ENCODE results near the gene ZSWIM8. TPM values are rescaled to one million over a fixed set of nuclear protein-coding genes. Genes with fewer than 3 reads are reported as not detected.
"Not testable (repeated sequence)": the region's sequence is repeated elsewhere in the genome, so short reads cannot be mapped to it uniquely, and the experiment has no call there.

The ZSWIM8 gene
- polyA plus RNA-seq, 12 donors = 53.3 to 172 (median 69.1) TPM; not detected in 1

DNA sequence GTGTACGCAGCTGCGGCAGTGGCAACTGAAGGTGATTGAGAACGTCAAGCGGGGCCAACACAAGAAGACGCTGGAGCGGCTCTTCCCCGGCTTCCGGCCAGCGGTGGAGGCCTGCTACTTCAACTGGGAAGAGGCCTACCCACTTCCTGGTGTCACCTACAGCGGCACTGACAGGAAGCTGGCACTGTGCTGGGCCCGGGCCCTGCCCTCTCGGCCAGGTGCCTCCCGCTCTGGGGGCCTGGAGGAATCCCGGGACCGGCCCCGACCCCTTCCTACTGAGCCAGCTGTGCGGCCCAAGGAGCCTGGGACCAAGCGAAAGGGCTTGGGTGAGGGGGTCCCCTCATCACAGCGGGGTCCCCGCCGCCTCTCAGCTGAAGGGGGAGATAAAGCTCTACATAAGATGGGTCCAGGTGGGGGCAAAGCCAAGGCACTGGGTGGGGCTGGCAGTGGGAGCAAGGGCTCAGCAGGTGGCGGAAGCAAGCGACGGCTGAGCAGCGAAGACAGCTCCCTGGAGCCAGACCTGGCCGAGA is 6.5 kb downstream of the ZSWIM8 start:
- no peak for DNase-seq

DNA sequence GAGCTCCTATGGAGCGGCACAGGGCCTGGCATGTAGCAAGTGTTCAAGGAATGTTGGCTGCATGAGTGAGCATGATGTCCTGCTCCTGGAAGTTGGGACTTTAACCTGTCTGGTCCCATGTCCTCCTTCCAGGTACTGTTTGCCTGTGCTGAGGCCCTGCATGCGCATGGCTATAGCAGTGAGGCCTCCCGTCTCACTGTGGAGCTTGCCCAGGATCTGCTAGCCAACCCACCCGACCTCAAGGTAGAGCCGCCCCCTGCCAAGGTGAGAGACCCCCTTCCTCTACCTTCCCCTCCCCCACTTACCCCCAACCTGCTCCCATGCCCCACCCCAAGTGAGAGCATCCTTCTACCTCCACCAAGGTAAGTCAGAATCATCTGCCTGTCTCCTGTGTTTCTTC is 8.1 kb downstream of the ZSWIM8 start:
- DNase-seq = no peak

DNA sequence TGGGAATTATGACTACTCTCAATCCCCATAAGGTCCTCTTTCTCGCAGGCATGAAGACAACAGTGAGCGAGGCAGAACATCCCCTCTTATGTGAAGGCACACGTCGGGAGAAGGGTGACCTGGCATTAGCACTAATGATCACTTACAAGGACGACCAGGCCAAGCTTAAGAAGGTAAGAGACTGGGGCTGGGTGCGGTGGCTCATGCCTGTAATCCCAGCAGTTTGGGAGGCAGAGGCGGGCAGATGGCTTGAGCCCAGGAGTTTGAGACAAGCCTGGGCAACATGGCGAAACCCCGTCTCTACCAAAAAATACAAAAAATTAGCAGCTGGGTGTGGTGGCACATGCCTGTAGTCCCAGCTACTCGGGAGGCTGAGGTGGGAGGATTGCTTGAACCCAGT is 10.1 kb downstream of the ZSWIM8 start:
- not testable (repeated sequence) for DNase-seq

DNA sequence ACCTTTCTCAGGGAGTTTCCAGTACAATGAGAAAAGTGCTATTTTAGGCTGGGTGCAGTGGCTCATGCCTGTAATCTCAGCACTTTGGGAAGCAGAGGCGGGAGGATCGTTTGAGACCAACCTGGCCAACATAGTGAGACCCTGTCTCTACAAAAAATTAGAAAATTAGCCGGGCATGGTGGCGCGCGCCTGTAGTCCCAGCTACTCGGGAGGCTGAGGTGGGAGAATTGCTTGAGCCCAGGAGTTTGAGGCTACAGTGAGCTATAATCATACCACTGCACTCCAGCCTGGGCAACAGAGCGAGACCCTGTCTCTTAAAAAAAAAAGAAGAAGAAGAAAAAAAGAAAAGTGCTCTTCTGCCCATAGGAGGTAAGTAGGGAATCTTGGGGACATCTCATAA is 10.6 kb downstream of the ZSWIM8 start:
- not testable (repeated sequence) for DNase-seq

DNA sequence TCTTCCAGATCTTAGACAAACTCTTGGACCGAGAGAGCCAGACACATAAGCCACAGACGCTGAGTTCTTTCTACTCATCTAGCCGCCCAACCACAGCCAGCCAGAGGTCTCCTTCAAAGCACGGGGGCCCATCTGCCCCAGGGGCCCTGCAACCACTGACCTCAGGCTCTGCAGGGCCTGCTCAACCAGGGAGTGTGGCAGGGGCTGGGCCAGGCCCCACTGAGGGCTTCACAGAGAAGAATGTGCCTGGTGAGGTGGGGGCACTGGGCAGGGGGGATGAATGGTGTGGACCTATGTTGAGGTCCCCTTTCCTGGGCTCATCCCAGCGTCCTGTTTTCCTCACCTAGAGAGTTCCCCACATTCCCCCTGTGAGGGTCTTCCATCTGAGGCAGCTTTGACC is 11.4 kb downstream of the ZSWIM8 start:
- DNase-seq = no peak

DNA sequence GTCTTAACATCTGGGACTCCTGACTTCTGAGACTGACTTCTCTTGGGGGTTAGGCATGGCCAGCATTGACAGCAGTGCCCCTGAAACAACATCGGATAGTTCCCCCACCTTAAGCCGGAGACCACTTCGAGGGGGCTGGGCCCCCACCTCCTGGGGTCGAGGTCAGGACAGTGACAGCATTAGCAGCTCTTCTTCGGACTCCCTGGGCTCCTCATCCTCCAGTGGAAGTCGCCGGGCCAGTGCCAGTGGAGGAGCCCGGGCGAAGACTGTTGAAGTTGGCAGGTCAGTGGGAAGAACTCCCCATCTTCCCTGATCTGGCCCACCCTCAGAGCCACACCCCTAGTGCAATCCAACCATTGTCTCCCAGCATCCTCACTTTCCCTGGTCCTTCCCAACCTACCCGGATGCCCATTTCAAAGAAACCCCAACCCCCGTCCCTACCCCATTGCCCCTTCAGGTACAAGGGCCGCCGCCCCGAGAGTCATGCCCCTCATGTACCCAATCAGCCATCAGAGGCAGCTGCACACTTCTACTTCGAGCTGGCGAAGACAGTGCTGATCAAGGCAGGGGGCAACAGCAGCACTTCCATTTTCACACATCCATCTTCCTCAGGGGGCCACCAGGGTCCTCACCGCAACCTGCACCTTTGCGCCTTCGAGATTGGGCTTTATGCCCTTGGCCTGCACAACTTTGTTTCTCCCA is 12.1 kb downstream of the ZSWIM8 start:
- no peak for DNase-seq

DNA sequence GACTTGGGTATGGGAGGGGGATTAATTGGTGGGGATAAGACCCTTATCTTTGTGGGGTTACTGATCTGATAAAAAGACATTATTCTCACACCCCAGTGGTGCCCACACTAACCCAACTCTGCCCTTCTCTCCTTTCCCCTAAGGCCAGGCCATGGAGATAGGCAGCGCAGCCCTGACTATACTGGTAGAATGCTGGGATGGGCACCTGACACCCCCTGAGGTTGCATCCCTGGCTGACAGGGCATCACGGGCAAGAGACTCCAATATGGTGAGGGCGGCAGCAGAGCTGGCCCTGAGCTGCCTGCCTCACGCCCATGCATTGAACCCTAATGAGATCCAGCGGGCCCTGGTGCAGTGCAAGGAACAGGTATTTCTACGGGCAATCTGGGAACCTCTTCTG is 12.7 kb downstream of the ZSWIM8 start:
- DNase-seq = no peak

DNA sequence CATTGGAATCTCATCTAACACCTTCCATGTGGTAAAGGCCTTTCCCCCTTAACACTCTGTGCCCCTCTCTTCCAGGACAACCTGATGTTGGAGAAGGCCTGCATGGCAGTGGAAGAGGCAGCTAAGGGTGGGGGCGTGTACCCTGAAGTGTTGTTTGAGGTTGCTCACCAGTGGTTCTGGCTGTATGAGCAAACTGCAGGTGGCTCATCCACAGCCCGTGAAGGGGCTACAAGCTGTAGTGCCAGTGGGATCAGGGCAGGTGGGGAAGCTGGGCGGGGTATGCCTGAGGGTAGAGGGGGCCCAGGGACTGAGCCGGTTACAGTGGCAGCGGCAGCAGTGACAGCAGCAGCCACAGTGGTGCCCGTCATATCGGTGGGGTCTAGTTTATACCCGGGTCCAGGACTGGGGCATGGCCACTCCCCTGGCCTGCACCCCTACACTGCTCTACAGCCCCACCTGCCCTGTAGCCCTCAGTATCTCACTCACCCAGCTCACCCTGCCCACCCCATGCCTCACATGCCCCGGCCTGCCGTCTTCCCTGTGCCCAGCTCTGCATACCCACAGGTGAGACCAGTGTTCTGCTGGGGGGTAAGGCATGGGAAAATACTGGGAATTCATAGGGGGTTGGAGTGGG is 13.6 kb downstream of the ZSWIM8 start:
- DNase-seq = no peak

DNA sequence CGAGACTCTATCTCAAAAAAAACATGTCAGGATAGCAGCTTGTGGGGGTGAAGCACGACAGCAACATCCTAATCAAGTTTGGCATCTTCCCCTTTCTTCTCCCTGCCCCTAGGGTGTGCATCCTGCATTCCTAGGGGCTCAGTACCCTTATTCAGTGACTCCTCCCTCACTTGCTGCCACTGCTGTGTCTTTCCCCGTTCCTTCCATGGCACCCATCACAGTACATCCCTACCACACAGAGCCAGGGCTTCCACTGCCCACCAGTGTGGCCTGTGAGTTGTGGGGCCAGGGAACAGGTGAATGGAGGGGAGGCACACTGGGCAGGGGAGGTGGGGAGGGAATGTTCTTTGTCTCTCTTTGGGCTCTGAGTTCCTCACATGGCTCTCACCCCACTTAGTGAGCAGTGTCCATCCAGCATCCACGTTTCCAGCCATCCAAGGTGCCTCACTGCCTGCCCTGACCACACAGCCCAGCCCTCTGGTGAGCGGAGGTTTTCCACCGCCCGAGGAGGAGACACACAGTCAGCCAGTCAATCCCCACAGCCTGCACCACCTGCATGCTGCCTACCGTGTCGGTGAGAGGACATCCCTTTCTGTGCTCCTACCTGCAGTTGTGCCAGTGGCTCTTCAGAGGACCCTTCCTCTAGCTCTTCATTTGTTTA is 14.6 kb downstream of the ZSWIM8 start:
- no peak for DNase-seq

DNA sequence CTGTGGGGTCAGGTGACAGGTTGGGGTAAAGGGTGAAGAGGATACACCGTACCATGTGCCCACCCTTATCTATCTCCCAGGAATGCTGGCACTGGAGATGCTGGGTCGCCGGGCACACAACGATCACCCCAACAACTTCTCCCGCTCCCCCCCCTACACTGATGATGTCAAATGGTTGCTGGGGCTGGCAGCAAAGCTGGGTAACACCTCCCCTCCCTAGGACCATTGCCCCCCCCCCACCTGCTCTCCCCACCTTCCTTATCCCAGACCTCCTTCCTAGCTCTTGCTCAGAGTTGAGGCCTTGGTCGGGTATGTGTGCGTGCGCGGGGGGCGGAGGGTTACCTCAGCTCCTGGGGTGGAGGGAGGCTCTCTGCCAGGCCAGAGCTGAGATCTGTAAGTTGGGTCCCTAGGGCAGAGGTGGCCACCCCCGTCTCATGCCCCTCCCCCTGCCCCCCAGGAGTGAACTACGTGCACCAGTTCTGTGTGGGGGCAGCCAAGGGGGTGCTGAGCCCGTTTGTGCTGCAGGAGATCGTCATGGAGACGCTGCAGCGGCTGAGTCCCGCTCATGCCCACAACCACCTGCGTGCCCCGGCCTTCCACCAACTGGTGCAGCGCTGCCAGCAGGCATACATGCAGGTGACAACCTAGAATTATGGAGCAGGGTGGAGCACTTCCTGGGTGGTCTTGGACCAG is 15.3 kb downstream of the ZSWIM8 start:
- DNase-seq = no peak

DNA sequence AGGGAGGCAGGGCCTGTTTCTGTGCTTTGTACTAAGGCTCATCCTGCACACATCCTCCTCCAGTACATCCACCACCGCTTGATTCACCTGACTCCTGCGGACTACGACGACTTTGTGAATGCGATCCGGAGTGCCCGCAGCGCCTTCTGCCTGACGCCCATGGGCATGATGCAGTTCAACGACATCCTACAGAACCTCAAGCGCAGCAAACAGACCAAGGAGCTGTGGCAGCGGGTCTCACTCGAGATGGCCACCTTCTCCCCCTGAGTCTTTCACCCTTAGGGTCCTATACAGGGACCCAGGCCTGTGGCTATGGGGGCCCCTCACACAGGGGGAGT is 15.8 kb downstream of the ZSWIM8 start:
- DNase-seq = no peak

DNA sequence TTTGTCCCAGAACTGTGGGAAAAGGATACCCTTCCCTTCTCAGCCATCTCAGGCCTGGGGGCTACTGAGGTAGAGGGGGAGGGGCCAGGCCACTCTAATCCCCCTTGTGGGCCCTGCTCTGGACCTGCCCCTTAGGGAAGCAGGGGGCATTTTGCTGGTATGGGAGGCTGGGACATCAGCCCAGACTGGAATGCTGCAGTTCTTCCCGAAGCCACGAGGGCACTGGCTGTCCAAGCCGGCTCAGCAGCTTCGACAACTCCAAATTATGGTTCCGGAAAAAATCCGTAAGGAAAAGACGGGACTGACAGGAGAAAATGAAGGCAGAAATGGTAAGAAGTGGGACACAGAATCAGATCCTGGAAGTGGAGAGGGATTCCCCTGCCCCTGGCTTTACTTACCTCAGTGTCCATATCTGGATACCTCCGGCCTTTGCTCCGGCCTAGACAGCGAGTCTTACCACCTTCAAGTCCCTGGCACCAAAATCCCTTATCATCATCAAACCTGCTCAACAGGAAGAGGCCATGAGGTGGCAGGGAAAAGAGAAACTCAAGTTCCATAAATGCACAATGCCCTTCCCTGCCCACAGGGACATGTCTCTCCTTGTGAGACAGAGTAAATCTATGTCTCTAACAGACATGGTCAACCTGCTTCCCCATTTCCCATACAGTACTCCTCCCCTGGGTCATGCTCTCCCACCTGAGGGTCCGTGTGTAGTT is 17.0 kb downstream of the ZSWIM8 start:
- DNase-seq = no peak

DNA sequence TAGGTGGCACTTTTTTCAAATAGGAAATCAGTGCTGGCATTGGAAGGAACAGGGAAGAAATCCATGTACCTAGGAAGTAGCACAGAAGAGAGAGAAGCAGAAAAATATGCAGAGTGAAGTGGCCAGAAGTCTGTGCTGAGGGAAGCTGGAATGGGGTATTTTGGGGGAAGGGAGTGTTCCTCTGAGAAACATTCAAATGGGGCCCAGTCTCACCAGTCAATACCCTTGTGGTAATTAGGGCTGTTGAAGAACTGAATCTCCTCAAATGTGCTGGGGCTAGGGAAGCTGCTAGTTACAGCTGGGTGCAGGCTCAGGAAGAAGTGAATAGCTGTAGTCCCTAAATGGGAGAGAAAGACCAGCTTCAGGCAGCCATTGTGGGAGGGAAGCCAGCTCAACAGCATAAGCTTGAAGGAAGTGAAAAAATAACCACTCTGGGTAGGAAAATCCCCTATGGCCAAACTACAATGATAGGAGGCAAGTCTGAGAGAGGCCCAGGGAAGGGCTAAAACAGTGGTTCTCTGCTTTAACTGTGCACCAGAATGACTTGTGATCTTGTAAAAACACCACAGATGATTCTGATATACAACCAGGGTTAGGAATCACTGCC is 18.4 kb downstream of the ZSWIM8 start:
- DNase-seq = no peak

DNA sequence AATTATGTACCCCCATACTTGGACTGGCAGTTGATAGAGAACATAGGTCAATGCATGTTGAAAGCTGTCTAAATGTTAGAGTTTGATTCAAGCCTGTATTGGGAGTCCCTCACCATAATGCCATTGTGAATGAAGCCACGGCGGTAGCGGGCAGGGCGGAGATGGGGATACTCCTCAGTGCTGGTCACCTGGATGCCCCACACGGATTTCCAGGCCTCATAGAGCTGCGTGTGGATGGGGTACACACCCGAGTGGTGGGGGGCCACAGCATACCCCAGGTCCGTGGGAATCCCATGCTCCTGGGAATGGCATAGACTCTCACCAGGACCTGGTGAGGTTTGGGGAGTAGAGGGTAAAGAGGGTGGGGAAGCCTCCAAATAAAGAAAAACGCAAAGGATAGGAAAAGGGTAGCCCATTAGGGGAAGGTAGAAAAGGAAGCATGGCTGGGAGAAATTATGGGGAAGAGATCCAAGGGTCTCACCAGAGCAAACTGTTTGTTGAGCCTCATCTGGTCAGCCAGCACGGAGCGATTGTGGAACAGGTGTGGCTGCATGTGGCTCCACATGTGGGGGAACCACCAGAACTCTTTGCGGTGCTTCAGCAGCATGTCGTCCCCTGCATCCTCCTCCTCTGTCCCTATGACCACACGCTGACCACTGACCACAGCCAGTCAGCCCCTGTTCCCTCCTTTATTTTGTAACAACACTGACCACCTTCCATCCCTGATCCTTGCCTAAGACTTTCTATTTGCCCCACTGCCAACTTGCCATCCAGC is 21.0 kb downstream of the ZSWIM8 start:
- DNase-seq = no peak

DNA sequence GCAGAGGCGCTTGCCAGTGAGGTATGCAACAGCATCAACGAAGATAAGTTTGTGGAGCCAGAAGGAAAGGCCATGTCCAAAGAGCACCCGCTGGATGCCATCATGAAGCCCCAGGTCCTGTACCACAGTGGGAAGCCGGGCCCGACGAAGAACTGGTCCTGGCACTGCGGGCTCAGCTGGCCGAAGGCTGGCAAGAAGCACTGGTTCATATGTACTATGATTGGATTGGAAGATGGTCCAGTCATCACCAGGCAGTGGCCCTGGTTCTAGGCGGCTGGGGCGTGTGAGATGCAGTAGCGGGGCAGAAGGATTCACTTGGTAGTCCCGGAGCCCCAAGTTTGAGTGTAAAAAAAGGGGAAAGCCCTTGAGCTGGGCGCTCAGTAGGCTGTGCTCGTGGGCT is 22.1 kb downstream of the ZSWIM8 start:
- no peak for DNase-seq

DNA sequence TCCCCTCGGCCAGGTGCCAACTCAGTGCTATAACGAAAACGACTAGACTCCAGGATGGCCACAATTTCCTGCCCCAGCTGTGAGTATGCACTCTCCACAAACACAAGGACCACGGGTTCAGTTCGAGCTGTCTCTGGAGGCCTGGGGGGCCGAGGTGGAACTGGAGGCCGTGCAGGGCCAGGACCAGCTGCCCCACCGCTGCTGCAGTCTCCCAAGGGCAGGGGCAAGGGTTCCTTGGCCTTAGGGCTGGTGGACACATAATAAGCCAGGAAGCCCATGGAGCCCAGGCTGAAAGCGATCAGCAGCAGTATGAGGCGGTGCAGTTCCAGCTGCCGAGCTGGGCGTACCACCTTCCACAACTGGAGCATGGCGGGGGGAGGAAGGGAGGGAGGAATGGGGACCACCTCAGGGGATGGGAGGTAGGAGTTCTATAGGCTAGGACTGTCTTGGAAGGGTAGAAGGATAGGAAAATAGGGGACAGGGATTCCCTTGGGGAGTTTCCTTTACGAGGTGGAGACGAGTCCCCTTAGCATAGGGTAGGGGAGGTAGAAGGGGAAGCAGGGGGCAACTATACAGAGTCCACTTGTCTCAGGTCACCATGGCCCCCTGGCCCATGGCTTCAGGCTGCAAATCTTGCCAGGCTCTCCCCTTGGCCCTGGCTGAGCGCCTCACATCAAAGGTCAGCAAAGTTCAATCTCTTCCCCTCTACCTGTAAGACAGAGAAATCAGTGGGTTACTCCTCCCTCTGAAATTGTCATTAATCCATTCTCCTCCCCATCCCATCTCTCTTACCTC is 22.8 kb downstream of the ZSWIM8 start:
- no peak for DNase-seq

DNA sequence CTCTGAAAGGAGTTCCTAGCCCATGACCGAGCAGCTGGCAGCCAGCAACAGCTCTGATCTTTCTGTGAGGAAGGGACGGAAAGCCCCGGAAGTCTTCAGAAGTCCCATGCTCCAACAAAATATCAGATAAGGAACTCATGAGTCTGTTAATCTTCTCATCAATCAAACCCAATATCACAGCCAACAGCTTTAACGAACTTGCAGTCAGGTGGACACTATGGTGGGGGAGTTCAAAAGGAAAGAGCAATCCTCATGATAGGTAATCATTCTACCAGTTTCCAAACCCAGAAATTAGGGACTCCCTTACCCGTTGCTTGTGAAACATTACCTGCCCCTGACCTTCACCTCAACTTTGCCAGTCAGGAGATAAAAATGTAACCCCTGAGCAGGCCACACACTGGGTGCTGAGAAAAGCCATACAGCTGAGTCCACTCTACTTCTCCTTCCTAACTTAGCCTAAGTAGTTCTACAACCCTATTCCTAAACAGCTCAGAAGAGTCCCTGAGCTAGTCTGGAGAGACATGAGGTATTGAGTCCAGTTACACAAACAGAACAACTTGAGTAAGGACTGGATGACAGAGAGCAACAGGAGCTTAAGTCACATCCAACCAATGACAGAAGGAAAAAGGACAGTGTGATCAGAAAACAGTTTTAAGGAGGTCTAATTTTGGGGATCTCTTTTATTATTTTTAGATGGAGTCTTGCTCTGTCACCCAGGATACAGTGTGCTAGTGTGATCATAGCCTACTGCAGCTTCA is 23.8 kb downstream of the ZSWIM8 start:
- no peak for DNase-seq

DNA sequence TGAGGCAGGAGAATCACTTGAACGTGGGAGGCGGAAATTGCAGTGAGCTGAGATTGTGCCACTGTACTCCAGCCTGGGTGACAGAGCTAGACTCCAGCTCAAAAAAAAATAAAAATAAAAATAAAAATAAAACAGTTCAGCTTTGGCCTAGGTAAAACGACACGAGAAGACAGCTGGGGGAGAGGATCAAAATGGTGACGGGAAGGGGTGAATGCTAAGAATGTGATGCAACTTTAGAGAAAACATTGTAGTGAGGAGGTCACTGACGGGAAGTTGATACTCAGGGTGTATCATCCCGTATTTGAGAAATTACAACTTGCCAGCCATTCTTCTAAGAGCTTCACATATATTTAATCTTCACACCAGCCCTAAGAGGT is 24.9 kb downstream of the ZSWIM8 start:
- DNase-seq = no peak
